ENCODE data around the gene CDC40. TPM values are rescaled to one million over a fixed set of nuclear protein-coding genes. Genes with fewer than 3 reads are reported as not detected.

The CDC40 gene
- polyA plus RNA-seq (ENCODE audit: insufficient read length in 4 of 4), result 10 to 100 TPM; 30.4 to 37.0 (median 31.7) TPM

DNA sequence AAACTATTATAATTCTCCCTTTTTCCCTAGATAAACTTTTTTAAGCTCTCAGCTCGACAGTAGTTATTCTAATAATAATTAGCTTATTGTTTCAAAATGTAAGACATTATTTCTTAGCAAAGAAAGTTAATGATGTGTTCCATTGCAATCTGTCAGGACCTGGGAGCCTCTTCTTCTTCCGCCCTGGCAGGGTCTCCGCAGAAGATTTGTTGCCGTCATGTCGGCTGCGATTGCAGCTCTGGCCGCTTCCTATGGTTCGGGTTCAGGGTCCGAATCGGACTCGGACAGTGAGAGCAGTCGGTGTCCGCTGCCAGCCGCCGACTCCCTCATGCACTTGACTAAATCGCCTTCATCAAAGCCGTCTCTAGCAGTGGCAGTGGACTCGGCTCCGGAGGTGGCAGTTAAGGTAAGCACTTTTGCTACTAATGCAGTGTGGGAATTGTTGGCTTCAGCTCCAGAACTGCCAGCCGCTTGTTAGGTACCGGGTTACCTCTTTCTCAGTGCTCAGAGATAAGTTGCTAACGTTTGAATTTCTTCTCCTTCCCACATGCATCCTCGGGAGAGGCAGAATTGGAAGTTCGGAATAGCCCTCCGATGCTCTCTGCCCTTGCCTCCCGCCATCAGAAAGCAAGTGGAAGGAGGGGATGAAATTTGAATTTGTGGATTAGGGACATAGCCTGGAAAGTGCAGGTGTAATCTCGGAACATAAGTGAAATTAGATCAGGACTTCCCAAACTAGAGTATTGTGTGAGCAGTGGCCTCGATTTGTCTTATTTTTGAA is at the start of gene CDC40:
Gene CDC40 (plus strand): TSS at position 200 of the 781 bp plus-strand sequence. CDS start 18 bp downstream, at position 218.
- peak in 1 of 4 donors; percentile 27 for DNase-seq (ENCODE audit: low read depth in 4 of 4, low spot score in 3 of 4)

- no peak for DNase-seq (ENCODE audit: low read depth in 4 of 4, low spot score in 3 of 4)
These were observed 42.0 kb upstream of the CDC40 start for GRCh38 chr6:110137924-110138887.

DNA sequence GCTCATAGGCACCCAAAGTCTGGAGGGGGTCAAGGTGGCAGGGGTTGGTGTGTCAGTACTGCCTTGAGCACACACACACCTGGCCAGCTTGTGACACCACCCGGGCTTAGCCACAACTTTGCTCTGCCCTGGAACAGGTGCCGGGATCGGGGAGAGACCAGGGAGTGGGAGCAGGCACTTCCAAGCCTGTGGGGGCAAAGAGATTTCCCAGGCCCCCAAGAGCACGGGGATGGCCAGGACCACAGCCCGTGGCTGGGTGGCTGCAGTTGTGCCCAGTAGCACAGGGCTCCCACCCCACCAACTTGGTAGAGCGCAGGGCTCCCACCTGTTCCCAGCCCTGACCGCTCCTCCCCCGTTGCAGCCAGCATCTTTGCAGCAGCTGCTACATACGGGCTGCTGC is 41.2 kb upstream of the CDC40 start:
- DNase-seq (ENCODE audit: low read depth in 4 of 4, low spot score in 3 of 4), result no peak

DNA sequence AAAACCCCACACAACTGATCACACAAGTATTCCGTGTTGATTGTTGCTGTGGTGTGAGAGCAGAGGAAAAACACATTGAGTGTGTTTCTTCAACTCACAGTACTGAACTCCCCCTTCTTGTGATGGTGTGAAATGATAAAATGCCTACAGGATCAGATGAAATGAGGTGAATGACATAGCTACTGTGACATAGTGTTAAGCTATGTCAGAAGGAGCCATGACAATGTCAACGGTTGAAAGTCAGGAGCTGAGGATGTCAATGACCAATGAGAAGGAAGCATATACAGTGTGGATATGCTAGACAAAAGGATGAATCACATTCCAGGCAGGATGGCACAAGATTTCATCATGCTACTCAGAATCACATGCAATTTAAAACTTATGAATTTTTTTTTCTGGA is 39.6 kb upstream of the CDC40 start:
- no peak for DNase-seq (ENCODE audit: low read depth in 4 of 4, low spot score in 3 of 4)

DNA sequence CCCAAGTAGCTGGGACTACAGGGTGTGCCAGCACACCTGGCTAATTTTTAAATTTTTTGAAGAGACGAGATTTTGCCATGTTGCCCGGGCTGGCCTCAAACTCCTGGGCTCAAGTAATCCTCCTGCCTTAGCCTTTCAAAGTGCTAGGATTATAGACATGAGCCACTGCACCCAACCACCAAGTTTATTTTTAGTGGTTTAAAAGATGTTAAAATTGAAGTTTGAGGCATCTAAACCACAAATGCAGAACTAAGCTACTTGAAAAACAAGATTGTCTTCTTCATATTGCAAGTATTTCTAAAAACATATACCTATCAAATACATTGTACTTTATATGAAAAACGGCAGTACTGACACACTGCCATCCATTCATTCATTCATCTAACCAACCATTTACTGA is 32.4 kb upstream of the CDC40 start:
- DNase-seq (ENCODE audit: low read depth in 4 of 4, low spot score in 3 of 4), result no peak

- no peak for DNase-seq (ENCODE audit: low read depth in 4 of 4, low spot score in 3 of 4)
These were observed 21.7 kb upstream of the CDC40 start for GRCh38 chr6:110158479-110158878.

DNA sequence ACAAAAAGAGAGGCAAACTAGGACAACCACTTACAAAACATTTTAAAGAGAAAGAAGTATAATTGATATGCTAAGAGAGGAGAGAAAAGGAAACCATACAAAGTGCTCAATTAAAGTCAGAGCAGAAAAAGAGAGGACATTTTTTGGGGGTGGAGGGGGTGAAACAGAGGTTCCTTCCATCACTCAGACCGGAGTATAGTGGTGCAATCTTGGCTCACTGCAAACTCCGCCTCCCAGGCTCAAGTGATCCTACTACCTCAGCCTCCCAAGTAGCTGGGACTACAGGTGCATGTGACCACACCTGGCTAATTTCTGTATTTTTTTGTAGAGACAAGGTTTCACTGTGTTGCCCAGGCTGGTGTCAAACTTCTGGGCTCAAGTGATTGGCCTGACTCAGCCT is 10.1 kb upstream of the CDC40 start:
- no peak for DNase-seq (ENCODE audit: low read depth in 4 of 4, low spot score in 3 of 4)

- DNase-seq (ENCODE audit: low read depth in 4 of 4, low spot score in 3 of 4), result no peak
These were observed 6.6 kb upstream of the CDC40 start for GRCh38 chr6:110173506-110174132.

- peak; percentile 54 to 64 (median 58) for DNase-seq (ENCODE audit: low read depth in 4 of 4, low spot score in 3 of 4)
These were observed 1.4 kb upstream of the CDC40 start for GRCh38 chr6:110178626-110179405.

- DNase-seq (ENCODE audit: low read depth in 4 of 4, low spot score in 3 of 4), result peak; percentile 95 to 98 (median 96)
These were observed 610 bp upstream of the CDC40 start, which contains the start of gene WASF1 for GRCh38 chr6:110179406-110180227. TSS of gene WASF1 (minus strand) at chr6:110179670. CDS start at chr6:110127601, 52,069 bp downstream.

- DNase-seq (ENCODE audit: low read depth in 4 of 4, low spot score in 3 of 4), result peak in 1 of 4 donors; percentile 5
These were observed 1.2 kb downstream of the CDC40 start for GRCh38 chr6:110181131-110182030.

- DNase-seq (ENCODE audit: low read depth in 4 of 4, low spot score in 3 of 4), result no peak
These were observed 3.2 kb downstream of the CDC40 start for GRCh38 chr6:110183292-110183885.

- no peak for DNase-seq (ENCODE audit: low read depth in 4 of 4, low spot score in 3 of 4)
These were observed 5.7 kb downstream of the CDC40 start for GRCh38 chr6:110185879-110186278.

GRCh38 chr6:110188791-110189190 is 8.6 kb downstream of the CDC40 start:
- DNase-seq (ENCODE audit: low read depth in 4 of 4, low spot score in 3 of 4), result no peak

GRCh38 chr6:110190726-110191125 is 10.5 kb downstream of the CDC40 start:
- no peak for DNase-seq (ENCODE audit: low read depth in 4 of 4, low spot score in 3 of 4)

GRCh38 chr6:110191477-110191876 is 11.2 kb downstream of the CDC40 start:
- no peak for DNase-seq (ENCODE audit: low read depth in 4 of 4, low spot score in 3 of 4)

DNA sequence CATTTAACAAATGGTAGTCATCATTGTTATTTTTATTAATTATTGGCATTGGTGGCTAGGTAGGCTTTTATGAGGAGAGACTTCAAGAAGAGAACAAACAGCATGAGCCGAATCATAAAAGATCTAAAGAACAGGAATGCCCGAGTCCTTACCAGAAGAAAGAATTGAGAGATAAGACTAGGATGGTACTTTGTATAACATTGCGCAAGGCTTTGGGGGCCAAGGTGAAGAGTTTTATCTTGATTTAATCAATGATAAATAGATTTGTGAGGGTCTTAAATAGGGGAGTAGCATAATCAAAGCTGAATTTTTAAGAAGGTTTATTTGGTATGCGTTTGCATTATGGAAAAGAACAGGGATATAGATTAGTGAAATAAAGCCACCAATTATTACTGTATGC is 15.4 kb downstream of the CDC40 start:
- no peak for DNase-seq (ENCODE audit: low read depth in 4 of 4, low spot score in 3 of 4)

DNA sequence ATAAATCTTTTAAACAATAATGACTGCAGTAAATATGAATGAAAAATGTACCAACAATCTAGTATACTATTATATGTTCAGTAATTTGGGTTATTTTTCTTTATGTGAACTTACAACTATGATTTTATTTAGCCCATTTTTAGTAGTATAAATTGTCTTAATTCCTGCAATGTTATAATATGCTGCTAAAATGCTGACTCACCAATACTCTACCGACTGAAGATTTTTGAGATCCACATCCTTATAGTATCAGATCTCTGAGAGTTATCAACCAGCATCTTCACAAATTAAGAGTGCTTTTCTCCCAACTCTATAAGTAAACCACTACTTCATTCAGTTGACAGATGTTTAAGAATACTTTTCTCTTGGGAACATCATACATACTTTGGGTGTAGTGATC is 16.6 kb downstream of the CDC40 start:
- DNase-seq (ENCODE audit: low read depth in 4 of 4, low spot score in 3 of 4), result no peak
